Neural cell (in vitro differentiated cells): ENCODE measurements around the gene BLOC1S1. TPM values are rescaled to one million over a fixed set of nuclear protein-coding genes. Genes with fewer than 3 reads are reported as not detected.

ENCODE experiments used
- H2AFZ ChIP-seq: fragments of 200-600, 300-800 bp; sonication (generic), shearing (Covaris generic); 2 replicates; pipeline ENCODE4 v1.6.0; 2014; ENCODE audit warnings: low read depth, mild to moderate bottlenecking, antibody characterized with exemption, low read length, moderate library complexity
- H3F3A ChIP-seq: fragments of 200-600 bp; shearing (Covaris generic); 2 replicates; pipeline ENCODE4 v1.6.1; 2016; ENCODE audit warnings: mild to moderate bottlenecking, moderate library complexity, mixed read lengths, antibody characterized with exemption, low read length; ENCODE audit not compliant: insufficient read depth, poor library complexity, severe bottlenecking
- H3K27ac ChIP-seq: fragments of 200-600, 300-800 bp; sonication (generic), shearing (Covaris generic); 2 replicates; pipeline ENCODE4 v1.5.1; 2014; ENCODE audit warnings: mild to moderate bottlenecking, low read length, moderate library complexity
- H3K27me3 ChIP-seq: fragments of 300-800, 200-600 bp; sonication (generic), shearing (Covaris generic); 2 replicates; pipeline ENCODE4 v1.6.0; 2014; ENCODE audit warnings: mild to moderate bottlenecking, low read depth, low read length, moderate library complexity; ENCODE audit not compliant: insufficient read depth
- H3K36me3 ChIP-seq: fragments of 300-800, 200-600 bp; sonication (generic), shearing (Covaris generic); 2 replicates; pipeline ENCODE4 v1.5.1; 2014; ENCODE audit warnings: mild to moderate bottlenecking, antibody characterized with exemption, low read length, moderate library complexity; ENCODE audit not compliant: insufficient read depth
- H3K4me2 ChIP-seq: fragments of 300-800, 200-600 bp; sonication (generic), shearing (Covaris generic); 2 replicates; pipeline ENCODE4 v1.6.0; 2014; ENCODE audit warnings: mild to moderate bottlenecking, low read length
- H3K4me3 ChIP-seq: fragments of 300-800, 200-600 bp; sonication (generic), shearing (Covaris generic); 2 replicates; pipeline ENCODE4 v1.5.1; 2014; ENCODE audit warnings: mild to moderate bottlenecking, low read length, moderate library complexity
- H3K79me2 ChIP-seq: fragments of 200-600 bp; shearing (Covaris generic); replicated peaks from 2 replicates; pipeline ENCODE4 v1.6.0; 2014; ENCODE audit warnings: mild to moderate bottlenecking, low read length, moderate library complexity; ENCODE audit not compliant: insufficient read depth
- H3K9ac ChIP-seq: fragments of 300-800, 200-600 bp; sonication (generic), shearing (Covaris generic); 2 replicates; pipeline ENCODE4 v1.6.1; 2016; ENCODE audit warnings: mild to moderate bottlenecking, low read length, mixed read lengths
- H3K9me2 ChIP-seq: fragments of 200-600 bp; shearing (Covaris generic); 2 replicates; pipeline ENCODE4 v1.6.1; 2016; ENCODE audit warnings: mild to moderate bottlenecking, low read length, mixed read lengths; ENCODE audit not compliant: insufficient read depth
- H3K9me3 ChIP-seq: fragments of 200-600, 300-800 bp; sonication (generic), shearing (Covaris generic); 2 replicates; pipeline ENCODE4 v1.6.1; 2016; ENCODE audit warnings: mild to moderate bottlenecking, mixed run types, low read length, moderate library complexity, mixed read lengths
- H4K20me1 ChIP-seq: fragments of 200-600 bp; shearing (Covaris generic); 2 replicates; pipeline ENCODE4 v1.6.1; 2016; ENCODE audit warnings: mild to moderate bottlenecking, mixed run types; ENCODE audit not compliant: insufficient read depth
- EP300 ChIP-seq: fragments of 450-650 bp; conservative IDR thresholded peaks from 2 replicates; pipeline ENCODE4 v1.6.1; 2014; ENCODE audit warnings: antibody characterized with exemption, mild to moderate bottlenecking, moderate library complexity; ENCODE audit not compliant: poor library complexity, severe bottlenecking
- EZH2 ChIP-seq: fragments of 200-600, 300-800 bp; shearing (Covaris generic), sonication (generic); IDR thresholded peaks from 2 replicates; pipeline ENCODE4 v1.6.1; 2014; ENCODE audit warnings: antibody characterized with exemption, low read length, borderline replicate concordance, mild to moderate bottlenecking; ENCODE audit not compliant: insufficient read depth, poor library complexity, severe bottlenecking
- MXI1 ChIP-seq: fragments of 450-650 bp; conservative IDR thresholded peaks from 2 replicates; pipeline ENCODE4 v1.6.1; 2014; ENCODE audit warnings: antibody characterized with exemption, mild to moderate bottlenecking; ENCODE audit not compliant: poor library complexity, severe bottlenecking
- POLR2AphosphoS5 ChIP-seq: IDR thresholded peaks from 2 replicates; pipeline ENCODE4 v1.6.1; 2012
- RAD21 ChIP-seq: fragments of 450-650 bp; conservative IDR thresholded peaks from 2 replicates; pipeline ENCODE4 v1.6.1; 2014; ENCODE audit warnings: antibody characterized with exemption, mild to moderate bottlenecking, moderate library complexity
- SMC3 ChIP-seq: fragments of 450-650 bp; conservative IDR thresholded peaks from 2 replicates; pipeline ENCODE4 v1.6.1; 2014; ENCODE audit warnings: antibody characterized with exemption, mild to moderate bottlenecking, moderate library complexity; ENCODE audit not compliant: poor library complexity
- TAF1 ChIP-seq: IDR thresholded peaks from 2 replicates; pipeline ENCODE4 v1.6.1; 2012; ENCODE audit warnings: low read depth
- polyA plus RNA-seq: library from polyadenylated mRNA; depleted of rRNA; stranded (reverse); fragments of >200 nt; gene quantifications from 2 replicates; pipeline ENCODE4 v1.2.3, GENCODE V29; 2014
- TF ChIP-seq, protein P1 (sequence below): IDR thresholded peaks from 2 replicates; pipeline ENCODE4 v1.6.1; 2012; ENCODE audit warnings: borderline replicate concordance
- TF ChIP-seq, protein P2 (sequence below): fragments of 450-650 bp; IDR thresholded peaks from 2 replicates; pipeline ENCODE4 v1.5.1; 2014; ENCODE audit warnings: antibody characterized with exemption, mild to moderate bottlenecking, moderate library complexity; ENCODE audit not compliant: poor library complexity, severe bottlenecking

BLOC1S1 gene
- polyA plus RNA-seq, 1 donor from 2014 or later, result 217 TPM

DNA sequence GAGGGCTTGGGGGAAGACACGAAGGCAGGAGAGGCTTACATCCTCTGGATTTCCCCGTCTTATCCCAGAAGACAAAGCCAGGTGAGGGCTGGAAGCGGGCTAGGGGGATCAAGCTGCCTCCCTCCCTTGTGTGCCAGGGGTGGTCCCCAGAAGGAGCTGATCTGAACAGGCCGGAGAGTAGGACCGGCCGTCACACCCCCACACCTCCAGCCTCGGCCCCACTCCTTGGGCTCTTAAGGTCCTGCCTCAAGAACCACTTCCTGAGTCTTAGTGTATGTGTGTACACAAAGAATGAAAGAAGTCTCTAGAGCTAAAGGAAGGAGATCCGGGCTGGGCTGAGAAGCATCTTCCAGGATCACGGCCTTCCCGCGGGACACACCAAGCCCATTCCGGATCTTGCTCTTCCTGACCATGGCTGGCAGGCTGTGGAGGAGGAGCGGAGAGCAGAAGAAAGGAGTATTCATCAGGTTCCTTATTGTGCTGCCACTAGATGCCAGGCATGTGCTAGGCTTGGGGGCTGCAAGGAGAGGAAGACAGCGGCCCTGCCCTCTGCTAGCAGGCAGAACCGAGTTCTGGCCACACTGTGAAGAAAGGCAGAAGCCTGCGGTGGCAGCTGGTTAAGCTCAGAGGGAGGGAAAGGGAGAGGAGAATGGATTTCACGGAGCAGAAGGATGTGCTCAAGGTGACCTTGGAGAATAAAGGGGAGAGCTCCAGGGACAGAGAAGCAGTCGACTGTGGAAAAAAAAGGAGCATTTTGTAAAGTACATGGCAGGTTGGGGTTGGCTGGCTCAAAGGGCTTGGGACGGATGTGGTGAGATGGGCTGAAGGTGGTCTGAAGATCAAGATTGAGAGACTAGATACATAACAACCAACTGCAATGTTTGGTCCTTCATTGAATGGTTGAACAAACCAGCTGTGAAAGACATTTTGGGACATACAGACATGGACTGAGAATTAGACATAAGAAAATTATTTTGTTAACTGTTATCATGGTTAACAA is 14.3 kb downstream of the BLOC1S1 start:
- peak overlapping the region; percentile 100 for H3K27ac ChIP-seq
- no peaks in the 10 kb centered on the region for H3F3A ChIP-seq
- H3K9me2 ChIP-seq, result no peaks in the 10 kb centered on the region
- H3K9ac ChIP-seq, result peak overlapping the region; percentile 97
- H3K9me3 ChIP-seq, result no peaks in the 10 kb centered on the region
- peak overlapping the region; percentile 91 for H3K4me3 ChIP-seq
- peak overlapping the region; percentile 83 for H3K4me2 ChIP-seq
- peaks cover 24% of the 10 kb centered on the region for H3K79me2 ChIP-seq
- peak overlapping the region; percentile 79 for H2AFZ ChIP-seq
- no peaks in the 10 kb centered on the region for H3K36me3 ChIP-seq
- no peaks in the 10 kb centered on the region for H3K27me3 ChIP-seq
- no peak for TF ChIP-seq EZH2
- TF ChIP-seq, protein P1, sequence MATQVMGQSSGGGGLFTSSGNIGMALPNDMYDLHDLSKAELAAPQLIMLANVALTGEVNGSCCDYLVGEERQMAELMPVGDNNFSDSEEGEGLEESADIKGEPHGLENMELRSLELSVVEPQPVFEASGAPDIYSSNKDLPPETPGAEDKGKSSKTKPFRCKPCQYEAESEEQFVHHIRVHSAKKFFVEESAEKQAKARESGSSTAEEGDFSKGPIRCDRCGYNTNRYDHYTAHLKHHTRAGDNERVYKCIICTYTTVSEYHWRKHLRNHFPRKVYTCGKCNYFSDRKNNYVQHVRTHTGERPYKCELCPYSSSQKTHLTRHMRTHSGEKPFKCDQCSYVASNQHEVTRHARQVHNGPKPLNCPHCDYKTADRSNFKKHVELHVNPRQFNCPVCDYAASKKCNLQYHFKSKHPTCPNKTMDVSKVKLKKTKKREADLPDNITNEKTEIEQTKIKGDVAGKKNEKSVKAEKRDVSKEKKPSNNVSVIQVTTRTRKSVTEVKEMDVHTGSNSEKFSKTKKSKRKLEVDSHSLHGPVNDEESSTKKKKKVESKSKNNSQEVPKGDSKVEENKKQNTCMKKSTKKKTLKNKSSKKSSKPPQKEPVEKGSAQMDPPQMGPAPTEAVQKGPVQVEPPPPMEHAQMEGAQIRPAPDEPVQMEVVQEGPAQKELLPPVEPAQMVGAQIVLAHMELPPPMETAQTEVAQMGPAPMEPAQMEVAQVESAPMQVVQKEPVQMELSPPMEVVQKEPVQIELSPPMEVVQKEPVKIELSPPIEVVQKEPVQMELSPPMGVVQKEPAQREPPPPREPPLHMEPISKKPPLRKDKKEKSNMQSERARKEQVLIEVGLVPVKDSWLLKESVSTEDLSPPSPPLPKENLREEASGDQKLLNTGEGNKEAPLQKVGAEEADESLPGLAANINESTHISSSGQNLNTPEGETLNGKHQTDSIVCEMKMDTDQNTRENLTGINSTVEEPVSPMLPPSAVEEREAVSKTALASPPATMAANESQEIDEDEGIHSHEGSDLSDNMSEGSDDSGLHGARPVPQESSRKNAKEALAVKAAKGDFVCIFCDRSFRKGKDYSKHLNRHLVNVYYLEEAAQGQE, result peak; percentile 93
- TF ChIP-seq TAF1, result no peak
- TF ChIP-seq, protein P2, sequence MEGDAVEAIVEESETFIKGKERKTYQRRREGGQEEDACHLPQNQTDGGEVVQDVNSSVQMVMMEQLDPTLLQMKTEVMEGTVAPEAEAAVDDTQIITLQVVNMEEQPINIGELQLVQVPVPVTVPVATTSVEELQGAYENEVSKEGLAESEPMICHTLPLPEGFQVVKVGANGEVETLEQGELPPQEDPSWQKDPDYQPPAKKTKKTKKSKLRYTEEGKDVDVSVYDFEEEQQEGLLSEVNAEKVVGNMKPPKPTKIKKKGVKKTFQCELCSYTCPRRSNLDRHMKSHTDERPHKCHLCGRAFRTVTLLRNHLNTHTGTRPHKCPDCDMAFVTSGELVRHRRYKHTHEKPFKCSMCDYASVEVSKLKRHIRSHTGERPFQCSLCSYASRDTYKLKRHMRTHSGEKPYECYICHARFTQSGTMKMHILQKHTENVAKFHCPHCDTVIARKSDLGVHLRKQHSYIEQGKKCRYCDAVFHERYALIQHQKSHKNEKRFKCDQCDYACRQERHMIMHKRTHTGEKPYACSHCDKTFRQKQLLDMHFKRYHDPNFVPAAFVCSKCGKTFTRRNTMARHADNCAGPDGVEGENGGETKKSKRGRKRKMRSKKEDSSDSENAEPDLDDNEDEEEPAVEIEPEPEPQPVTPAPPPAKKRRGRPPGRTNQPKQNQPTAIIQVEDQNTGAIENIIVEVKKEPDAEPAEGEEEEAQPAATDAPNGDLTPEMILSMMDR, result peak; percentile 62
- TF ChIP-seq MXI1, result peak; percentile 33
- peak; percentile 64 for TF ChIP-seq RAD21
- no peak for TF ChIP-seq EP300
- peak; percentile 97 for TF ChIP-seq POLR2AphosphoS5
- peak; percentile 45 for TF ChIP-seq SMC3
- H4K20me1 ChIP-seq, result no peaks in the 10 kb centered on the region

DNA sequence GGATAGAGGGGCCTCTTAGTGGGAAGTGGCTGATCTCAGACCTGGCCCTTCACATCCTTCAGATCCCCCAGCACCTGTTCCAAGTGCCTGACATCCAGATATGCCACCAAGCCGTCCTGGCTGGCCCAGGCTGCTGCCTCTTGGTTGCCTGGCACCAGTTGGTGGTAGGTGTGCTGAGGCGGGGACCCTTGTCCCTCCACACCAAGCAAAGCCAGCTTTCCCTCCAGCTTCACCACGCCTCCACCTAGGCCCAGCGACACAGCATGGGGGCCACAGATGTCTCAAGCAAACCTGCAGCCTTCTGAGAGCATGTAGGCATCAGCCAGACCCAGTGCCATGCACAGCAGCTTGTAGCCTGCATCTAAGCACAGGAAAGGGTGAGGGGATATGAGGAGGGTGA is 16.4 kb downstream of the BLOC1S1 start:
- Histone ChIP-seq H3K79me2 (peaks cover 16% of the 10 kb centered on the region), H3F3A (peaks cover 5% of the 10 kb centered on the region), H3K4me3 (peak overlapping the region; percentile 5), H3K9ac (no peak overlapping the region), H4K20me1 (no peaks in the 10 kb centered on the region), H3K27ac (no peak overlapping the region), H3K9me2 (no peaks in the 10 kb centered on the region), H3K4me2 (no peak overlapping the region), H2AFZ (no peak overlapping the region), H3K27me3 (no peaks in the 10 kb centered on the region), H3K9me3 (no peaks in the 10 kb centered on the region), H3K36me3 (no peaks in the 10 kb centered on the region)
- TF ChIP-seq MXI1 (no peak), POLR2AphosphoS5 (no peak), EZH2 (no peak), RAD21 (no peak), SMC3 (no peak), TAF1 (no peak), EP300 (no peak)
- TF ChIP-seq, protein P2, result no peak
- TF ChIP-seq, protein P1, result no peak
